Inflammatory macrophage treated with lipopolysaccharide for 1 hour (primary cell): ENCODE results near the gene MCUR1.
"Not testable (repeated sequence)": the region's sequence is repeated elsewhere in the genome, so short reads cannot be mapped to it uniquely, and the experiment has no call there.

Source experiments
- DNase-seq, 2 donors: peaks; one replicate each; pipeline ENCODE4 v3.0.0-alpha.2; 2020 to 2022

MCUR1 gene, protein sequence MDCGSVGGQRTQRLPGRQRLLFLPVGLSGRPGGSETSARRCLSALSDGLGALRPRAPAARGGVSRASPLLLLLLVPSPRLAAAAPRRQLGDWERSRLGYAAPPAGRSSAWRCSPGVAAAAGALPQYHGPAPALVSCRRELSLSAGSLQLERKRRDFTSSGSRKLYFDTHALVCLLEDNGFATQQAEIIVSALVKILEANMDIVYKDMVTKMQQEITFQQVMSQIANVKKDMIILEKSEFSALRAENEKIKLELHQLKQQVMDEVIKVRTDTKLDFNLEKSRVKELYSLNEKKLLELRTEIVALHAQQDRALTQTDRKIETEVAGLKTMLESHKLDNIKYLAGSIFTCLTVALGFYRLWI

DNA sequence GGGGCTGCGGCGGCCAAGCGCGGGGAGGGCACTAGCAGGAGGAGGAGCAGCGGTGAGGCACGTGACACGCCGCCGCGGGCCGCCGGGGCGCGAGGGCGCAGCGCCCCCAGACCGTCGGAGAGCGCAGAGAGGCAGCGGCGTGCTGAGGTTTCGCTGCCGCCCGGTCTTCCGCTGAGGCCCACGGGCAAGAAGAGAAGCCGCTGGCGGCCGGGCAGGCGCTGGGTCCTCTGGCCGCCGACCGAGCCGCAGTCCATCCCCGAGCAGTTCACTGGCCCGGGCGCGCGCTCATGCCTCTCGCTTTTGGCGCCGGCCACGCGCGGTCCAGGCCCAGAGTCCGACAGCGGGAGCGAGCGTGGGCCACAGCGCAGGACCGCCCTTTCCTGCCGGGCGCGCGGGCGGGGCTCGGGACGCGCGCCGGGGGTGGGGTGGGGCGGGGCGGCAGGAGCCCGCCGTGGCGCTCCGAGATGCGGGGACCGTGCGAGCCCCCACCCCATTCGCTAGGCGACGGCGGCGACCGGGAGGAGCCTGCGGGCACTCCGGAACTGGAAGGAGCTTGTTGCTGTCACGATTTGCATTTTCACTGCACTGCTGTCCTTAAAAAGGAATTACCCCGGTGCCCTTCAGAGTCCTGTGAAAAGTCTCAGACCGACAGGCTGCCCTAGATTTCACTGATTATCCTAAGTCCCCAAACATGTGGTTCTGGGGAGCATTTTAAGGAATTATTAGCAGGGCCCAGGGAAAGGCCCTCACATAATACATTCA lies at the start of gene MCUR1:
Gene MCUR1, minus strand, starts transcription at position 382 of the 762 bp plus-strand sequence. Its CDS starts 128 bp downstream, at position 254.
- peak; percentile 83 to 84 for DNase-seq

DNA sequence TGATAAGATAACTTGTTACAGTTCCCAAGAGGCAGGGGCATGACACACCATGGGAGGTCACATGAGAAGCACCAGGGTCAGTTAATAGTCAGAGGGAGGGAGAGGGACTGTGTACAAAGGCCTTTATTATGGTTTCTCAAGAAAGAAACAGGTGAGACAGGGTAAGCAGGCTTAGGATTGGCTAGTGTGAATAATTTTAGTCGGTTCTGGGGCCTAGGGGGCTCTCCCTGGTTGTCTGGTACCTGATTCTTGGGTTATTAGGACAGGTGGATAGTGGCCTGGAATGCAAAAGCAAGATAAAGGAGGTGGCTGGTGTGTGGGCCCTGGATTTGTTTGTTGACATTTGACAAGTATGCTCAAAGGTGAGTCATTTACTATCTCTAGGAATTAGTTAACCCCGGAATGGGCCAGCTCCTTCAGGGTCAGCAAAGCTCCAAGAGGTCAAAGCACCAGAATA lies 49.4 kb upstream of the MCUR1 start:
- no peak for DNase-seq

DNA sequence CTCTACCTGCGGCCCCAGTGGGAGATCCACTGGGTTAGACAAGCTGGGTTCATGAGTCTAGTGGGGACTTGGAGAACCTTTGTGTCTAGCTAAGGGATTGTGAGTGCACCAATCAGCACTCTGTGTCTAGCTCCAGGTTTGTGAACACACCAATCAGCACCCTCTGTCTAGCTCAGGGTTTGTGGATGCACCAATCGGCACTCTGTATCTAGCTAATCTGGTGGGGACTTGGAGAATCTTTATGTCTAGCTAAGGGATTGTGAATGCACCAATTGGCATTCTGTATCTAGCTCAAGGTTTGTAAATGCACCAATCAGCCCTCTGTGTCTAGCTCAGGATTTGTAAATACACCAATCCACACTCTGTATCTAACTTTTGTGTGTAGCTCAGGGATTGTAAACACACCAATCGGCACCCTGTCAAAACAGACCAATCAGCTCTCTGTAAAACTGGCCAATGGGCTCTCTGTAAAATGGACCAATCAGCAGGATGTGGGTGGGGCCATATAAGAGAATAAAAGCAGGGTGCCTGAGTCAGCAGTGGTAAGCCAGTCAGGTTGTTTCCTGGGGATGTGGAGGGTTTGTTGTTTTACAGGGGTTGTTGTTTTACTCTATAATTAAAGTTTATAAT lies 46.3 kb upstream of the MCUR1 start:
- not testable (repeated sequence) for DNase-seq

DNA sequence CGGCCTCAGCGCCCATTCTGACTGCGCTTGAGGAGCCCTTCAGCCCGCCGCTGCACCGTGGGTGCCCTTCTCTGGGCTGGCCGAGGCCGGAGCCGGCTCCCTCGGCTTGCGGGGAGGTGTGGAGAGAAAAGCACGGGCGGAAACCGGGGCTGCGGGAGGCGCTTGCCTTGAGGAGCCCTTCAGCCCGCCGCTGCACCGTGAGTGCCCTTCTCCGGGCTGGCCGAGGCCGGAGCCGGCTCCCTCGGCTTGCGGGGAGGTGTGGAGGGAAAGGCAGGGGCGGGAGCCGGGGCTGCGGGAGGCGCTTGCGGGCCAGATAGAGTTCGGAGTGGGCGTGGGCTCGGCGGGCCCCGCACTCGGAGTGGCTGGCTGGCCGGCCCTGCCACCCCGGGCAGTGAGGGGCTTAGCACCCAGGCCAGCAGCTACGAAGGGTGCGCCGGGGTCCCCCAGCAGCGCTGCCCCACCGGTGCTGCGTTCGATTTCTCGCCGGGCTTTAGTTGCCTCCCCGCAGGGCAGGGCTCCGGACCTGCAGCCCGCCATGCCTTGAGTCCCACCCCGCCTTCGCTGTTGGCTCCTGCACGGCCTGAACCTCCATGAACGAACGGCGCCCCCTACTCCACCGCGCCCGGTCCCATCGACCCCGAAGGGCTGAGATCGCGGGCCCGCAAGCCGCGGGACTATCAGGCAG lies 45.7 kb upstream of the MCUR1 start:
- no peak for DNase-seq

DNA sequence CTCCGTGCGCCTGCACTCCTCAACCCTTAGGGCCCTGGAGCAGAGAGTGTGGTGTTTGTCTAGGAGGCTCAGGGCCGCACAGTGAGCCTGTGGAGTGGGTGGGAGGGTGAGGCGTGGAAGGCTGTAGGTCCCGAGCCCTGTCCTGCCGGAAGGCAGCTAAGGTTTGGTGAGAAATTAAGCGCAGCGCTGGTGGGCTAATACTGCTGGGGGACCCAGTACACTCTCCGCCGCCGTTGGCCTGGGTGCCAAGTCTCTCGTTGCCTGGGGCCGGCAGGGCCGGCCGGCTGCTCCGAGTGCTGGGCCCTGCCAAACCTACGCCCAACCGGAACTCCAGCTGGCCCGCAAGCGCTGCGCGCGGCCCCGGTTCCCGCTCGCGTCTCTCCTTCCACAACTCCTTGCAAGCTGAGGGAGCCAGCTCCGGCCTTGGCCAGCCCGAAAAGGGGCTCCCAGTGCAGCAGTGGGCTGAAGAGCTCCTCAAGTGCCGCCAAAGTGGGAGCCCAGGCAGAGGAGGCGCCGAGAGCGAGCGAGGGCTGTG lies 40.4 kb upstream of the MCUR1 start:
- no peak for DNase-seq

DNA sequence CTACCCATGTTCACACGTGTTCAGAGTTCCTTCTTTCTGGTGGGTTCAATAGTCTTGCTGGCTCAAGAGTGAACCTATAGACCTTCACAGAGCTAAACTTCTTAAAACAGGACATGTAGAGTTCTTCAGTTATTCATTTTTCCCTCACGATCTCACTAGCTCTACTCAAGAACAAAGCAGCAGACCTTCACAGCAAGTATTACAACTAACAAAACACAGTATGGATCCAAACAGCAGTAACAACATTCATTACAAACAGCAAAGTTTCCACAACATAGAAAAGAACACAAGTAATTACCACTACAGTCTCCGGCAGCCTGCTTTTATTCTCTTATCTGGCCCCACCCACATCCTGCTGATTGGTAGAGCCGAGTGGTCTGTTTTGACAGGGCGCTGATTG lies 39.5 kb upstream of the MCUR1 start:
- DNase-seq = no peak

DNA sequence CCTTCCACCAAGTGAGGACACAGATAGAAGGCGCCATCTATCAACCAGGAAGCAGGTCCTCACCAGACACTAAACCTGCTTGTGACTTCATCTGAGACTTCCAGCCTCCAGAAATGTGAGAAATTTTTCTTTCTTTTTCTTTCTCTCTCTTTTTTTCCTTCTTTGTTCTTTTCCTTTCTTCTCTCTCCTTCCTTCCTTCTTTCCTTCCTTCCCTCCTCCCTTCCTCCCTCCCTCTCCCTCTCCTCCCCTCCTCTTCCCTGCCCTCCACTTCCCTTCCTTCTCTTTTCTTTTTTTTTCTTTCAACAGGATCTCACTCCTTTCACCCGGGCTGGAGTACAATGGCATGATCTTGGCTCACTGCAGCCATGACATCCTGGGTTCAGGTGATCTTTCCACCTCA lies 37.4 kb upstream of the MCUR1 start:
- DNase-seq = no peak

DNA sequence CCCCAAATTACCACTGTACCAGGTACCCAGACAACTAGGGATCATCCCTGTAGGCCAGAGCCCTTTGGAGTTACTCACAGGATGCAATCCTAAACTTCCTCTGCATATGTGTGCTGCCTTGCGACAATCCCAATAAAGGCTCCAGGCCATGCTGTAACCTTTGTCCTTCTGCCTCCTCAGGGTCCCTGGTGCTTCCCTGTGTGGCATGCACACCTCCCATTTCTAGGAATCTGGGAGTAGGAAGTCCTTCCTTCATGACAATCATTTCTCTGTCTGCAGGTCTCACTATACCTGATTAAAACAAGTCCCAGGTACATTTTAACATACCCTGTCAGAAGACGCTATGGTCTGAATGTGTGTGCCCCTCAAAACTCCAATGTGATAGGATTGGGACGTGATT lies 37.0 kb upstream of the MCUR1 start:
- DNase-seq = no peak

DNA sequence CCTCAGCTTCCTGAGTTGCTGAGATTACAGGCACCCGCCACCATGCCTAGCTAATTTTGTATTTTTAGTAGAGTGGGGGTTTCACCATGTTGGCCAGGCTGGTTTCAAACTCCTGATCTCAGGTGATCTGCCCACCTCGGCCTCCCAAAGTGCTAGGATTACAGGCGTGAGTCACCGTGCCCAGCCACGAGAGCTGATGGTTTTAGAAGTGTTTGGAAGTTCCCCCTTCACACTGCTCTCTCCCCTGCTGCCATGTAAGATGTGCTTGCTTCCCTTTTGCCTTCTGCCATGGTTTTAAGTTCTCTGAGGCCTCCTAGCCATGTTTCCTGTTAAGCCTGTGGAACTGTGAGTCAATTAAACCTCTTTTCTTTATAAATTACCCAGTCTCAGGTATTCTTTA lies 36.3 kb upstream of the MCUR1 start:
- not testable (repeated sequence) for DNase-seq

DNA sequence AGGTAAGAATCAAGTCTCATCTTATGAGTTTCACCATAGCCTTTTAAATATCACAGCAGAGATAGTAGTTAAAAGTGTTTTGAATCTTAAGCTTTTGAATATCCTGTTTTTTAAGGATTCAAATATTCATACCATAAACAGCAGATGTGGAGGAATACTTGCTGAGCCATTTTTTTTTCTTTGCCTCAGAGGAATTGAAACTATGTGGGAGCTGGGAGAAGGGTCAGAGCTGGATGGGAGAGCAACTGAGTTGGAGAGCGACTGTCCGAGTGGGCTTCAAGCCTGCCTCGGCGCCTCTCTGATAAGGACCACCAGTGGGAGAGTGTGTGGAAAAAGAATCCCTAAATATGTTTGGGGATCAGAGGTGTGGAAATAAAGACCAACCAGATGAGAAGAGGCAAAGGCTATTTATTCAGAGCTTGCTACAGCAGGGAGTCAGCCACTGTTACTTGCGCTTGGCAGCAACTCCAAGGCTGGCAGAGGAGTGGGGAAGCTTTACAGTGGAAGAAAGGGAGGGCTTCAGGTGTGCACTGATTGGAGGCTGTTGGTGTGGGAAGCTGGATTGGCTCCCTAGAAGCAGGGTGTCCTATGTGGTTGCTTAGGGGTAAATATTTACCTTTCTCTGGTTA lies 34.3 kb upstream of the MCUR1 start:
- DNase-seq = no peak

DNA sequence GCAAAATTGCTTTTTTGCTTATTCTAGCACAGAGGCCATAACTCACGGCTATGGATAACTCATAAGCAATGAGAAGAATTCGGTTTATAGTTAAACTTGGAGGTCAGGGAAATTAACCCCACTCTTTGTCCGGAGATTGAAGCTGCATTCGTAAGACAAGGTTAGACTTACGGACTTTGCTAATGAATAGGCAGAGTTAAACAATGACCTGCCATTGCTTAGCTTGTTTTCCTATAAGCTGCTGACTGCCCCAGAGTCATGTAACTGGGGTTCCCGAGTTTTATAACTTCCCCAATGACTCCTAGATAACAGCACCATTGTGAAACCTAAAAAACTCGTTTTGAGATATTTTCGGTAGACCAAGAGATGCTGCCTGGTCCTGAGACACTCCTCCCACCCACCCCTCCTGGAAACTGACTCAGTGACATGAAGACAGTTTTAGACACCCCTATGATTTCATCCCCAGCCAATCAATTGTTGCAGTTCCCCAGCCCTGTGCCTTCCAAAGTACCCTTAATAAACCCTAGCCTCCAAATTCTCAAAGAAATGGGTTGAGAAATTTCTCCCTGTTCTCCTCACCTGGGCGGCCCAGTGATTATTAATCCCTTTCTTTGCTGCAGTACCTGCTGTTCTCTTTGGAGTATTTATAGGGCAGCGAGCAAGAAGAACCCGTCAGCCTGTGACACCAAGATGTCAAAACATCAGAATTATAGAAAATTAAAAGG lies 33.1 kb upstream of the MCUR1 start:
- DNase-seq = peak; percentile 30 to 72

DNA sequence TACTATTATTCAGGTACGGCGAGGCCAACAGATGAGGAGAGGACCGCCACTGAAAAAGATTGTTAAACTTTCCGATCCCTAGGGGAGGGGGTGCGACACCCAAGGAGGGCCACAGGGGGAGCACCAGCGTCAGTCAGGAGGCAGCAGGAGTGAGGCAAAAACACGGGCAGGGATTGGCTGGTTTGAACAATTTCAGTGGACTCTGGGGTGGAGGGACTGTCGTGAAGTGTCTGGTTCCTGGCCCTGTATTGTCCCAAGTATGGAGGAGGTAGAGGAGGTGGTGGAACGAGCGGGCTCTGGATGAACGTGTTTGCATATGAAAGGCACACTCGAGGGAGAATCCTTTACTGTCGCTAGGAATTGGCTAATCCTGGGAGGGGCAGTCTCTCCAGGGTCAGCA lies 32.5 kb upstream of the MCUR1 start:
- no peak for DNase-seq

DNA sequence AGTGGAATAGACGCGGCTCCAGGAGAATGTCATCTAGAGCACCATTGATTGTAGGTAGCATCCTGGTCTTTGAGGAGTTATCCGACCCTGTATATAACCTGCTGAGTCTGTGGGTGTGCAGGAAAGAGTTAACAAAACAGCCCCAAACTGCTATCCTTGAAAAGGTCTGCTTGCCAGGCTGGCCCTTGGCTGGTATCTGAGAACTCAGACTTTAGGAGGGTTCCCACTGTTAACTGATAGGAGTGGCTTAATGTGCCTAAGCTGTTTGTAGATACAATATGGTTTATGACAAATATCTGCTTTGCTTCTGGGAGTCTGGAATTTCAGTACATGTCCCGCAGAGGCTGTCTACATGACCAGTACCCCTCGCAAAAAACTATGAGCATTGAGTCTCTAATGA lies 27.6 kb upstream of the MCUR1 start:
- DNase-seq = no peak

DNA sequence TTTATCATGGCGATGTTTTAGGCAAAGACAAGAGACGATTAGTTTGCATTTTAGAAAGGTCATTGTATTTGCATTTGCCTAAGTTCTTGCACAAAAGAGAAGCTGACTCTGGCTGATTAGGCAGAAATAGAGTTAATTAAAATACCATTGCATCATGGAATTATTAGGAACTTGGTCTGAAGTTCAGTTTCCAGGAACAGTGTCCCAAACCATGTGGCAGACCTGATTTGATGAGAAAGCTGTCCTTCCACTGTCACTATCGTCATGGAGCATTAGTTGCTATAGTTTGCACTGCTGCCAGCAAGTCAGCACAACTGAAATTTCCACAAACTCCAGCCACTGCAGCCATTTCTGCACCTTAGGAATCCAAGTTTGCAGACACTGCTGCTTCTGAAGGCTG lies 24.3 kb upstream of the MCUR1 start:
- no peak for DNase-seq

DNA sequence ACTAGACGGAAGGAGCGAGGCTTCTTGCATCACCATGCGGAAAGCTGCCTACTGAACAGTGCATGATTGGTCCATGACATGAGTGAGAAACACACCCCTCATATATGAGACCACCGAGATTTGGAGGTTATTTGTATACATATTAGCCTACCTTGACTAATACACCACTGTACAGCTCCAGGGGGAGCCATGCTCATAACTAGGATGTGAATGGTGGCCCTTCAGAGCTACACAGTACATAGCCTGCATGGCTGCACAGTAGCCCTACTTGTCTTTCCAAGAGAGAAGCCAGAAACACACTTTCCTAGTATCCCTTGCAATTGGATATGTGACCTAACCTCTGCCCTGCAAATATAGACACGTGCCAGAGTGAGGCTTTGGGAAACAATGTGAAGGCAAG lies 21.8 kb upstream of the MCUR1 start:
- DNase-seq = no peak

DNA sequence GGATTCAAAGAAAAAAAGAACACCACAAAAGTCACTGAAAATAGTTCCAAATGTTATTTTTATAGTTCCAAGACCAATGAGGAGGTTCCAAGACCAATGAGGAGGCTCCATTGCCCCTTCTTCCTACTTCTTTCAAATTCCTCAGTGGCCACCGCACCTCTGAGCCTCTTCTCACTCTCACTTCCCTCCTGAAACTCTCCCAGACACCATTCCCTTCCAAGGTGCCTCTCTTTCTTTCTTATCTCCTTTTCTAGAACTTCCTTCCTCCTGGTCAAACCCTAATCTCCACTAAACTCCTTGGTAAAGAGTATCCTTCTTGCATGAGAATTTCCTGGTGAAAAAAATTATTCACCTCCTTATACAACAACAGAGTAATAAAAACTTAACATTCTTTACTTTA lies 20.4 kb upstream of the MCUR1 start:
- DNase-seq = no peak

DNA sequence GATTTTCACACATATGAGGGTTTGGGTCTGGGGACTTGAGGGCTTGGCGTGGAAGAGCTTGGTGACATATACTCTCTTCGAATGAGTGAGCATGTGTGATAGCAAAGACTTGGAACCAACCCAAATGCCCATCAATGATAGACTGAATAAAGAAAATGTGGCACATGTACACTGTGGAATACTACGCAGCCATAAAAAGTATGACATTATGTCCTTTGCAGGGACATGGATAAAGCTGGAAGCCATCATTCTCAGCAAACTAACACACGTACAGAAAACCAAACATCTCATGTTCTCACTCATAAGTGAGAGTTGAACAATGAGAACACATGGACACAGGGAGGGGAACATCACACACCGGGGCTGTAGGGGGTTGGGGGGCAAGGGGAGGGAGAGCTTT lies 19.7 kb upstream of the MCUR1 start:
- DNase-seq = not testable (repeated sequence)

DNA sequence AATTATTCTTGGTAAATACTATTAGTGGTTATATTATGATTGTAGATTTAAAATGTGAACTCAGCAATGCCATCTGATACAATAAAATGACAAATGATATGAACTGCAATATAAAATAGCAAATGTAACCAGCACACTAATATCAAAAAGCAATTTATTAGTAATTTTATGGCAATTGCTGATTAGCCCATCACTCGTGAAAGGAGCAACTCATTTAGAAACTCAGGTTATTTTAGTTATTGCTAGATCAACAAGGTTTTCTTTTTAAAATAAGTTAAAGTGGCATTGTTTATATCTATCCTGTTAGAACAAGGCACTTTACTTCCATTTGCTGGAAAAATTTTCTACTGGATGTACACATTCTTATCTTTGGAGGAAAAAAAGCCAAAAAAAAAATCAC lies 18.4 kb upstream of the MCUR1 start:
- no peak for DNase-seq

DNA sequence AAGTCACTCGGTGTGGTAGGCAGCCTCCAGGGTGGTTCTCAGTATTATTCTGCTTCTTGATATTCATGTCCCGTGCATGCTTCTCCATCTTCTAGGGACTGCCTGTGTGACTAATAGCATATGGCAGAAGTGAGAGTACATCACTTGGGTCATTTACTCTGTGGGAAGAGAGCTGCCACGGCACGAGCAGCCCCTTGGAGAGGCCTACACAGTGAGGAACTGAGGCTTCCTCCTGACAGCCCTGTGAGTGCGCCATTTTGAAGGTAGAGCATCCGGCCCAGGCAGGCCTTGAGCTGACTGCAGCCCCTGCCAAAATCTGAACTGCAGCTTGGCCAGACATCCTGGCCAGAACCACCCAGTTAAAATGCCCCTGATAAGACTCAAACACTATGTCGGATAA lies 17.3 kb upstream of the MCUR1 start:
- peak; percentile 26 to 54 for DNase-seq

DNA sequence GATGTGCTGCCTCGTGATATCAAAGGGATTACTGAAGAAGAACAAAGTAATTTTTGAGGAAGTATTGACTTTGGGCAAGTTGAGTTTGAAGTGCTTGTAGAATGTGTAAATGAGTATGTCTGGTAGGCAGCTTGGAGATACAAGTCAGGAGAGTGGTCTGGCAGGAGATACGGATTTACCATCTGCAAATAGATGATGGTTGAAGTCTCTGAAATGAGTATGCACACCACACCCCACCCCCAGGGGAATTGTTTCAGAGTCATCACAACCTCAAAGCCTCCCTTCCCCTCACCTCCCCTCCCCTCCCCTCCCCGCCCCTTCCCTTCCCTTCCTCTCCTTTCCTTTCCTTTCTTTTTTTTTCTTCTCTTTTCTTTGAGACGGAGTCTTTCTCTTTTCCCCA lies 16.4 kb upstream of the MCUR1 start:
- no peak for DNase-seq

DNA sequence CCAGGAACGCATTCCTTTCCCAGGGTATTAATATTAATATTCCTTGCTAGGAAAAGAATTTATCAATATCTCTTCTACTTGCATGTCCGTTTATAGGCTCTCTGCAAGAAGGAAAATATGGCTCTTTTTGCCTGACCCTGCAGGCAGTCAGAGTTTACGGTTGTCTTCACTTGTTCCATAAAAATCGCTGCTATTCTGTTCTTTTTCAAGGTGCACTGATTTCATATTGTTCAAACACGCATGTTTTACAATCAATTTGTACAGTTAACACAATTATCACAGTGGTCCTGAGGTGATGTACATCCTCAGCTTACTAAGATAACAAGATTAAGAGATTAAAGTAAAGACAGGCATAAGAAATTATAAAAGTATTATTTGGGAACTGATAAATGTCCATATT lies 15.1 kb upstream of the MCUR1 start:
- not testable (repeated sequence) for DNase-seq
